SK-N-SH treated with all-trans-retinoic acid at 6 μM for 48 hours (cell line): ENCODE results near the gene SRF.

Experiments used
- CREB5 ChIP-seq: fragments of 250-450 bp; sonication (Bioruptor Pico); IDR thresholded peaks from 2 replicates; pipeline ENCODE4 v1.5.1; 2020; ENCODE audit warnings: low read depth, mild to moderate bottlenecking, moderate library complexity
- CSRNP3 ChIP-seq: fragments of 250-450 bp; sonication (Bioruptor Pico); IDR thresholded peaks from 2 replicates; pipeline ENCODE4 v1.5.1; 2021; ENCODE audit warnings: mild to moderate bottlenecking, moderate library complexity

GRCh38 chr6:43173591-43174262 is 2.7 kb downstream of the SRF start:
- TF ChIP-seq CSRNP3 (CRISPR knock-in tag) (no peak), CREB5 (no peak)
